ENCODE results near the gene SH3GL3.

SH3GL3 gene

DNA sequence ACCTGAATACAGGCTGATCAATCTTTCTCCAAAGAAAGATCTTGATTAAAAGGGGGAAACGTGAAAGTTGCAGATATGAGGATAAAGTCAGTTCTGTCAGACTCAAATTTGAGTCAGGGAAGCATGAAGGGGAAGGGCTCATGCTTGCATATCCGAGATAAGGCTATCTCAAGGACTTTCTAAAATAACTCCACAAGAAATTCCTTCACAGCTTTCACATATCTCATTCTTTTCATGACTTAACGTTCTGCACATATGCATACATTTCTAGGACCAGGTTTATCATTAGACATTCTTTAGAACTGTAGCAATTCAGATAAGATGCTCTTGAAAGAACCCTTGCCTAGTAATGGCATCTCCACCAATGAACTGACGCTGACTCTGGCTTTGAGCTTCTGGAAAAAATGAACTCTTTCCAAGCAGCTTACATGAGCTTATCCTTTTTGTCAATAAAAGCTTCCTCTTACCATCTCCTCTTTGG, 15.9 kb downstream of the SH3GL3 start:
- no peak for DNase-seq (ENCODE audit: extremely low read depth, insufficient read length)
- Histone ChIP-seq H3K36me3 (ENCODE audit: control insufficient read depth, insufficient read depth, low read length) (no peaks in the 10 kb centered on the region), H3K27me3 (replicated peaks; ENCODE audit: control insufficient read depth, insufficient read depth, low read length) (no peaks in the 10 kb centered on the region), H3K4me3 (replicated peaks; ENCODE audit: low read depth, low read length) (no peak overlapping the region)
- TF ChIP-seq, protein P1, sequence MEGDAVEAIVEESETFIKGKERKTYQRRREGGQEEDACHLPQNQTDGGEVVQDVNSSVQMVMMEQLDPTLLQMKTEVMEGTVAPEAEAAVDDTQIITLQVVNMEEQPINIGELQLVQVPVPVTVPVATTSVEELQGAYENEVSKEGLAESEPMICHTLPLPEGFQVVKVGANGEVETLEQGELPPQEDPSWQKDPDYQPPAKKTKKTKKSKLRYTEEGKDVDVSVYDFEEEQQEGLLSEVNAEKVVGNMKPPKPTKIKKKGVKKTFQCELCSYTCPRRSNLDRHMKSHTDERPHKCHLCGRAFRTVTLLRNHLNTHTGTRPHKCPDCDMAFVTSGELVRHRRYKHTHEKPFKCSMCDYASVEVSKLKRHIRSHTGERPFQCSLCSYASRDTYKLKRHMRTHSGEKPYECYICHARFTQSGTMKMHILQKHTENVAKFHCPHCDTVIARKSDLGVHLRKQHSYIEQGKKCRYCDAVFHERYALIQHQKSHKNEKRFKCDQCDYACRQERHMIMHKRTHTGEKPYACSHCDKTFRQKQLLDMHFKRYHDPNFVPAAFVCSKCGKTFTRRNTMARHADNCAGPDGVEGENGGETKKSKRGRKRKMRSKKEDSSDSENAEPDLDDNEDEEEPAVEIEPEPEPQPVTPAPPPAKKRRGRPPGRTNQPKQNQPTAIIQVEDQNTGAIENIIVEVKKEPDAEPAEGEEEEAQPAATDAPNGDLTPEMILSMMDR (IDR thresholded peaks at IDR 0.05; ENCODE audit: insufficient read depth, low read length, poor library complexity, severe bottlenecking) = no peak

DNA sequence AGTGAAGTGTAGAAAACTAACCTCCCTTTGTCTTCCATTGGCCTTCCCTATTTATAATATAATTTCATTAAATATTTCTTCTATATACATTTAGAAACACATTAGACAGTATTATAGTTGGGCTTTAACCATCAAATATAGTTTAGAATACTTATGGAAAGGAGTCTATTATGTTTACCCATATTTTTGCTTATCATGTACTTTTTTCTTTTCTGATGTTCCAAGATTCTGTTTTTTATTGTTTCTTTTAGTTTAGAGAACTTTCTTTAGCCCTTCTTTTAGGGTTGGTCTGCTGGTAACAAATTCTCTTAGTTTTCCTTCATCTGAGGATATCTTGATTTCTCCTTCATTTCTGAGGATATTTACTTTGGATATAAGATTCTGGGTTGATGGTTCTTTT, 23.7 kb downstream of the SH3GL3 start:
- Histone ChIP-seq H3K36me3 (ENCODE audit: control insufficient read depth, insufficient read depth, low read length) (no peaks in the 10 kb centered on the region), H3K4me3 (replicated peaks; ENCODE audit: low read depth, low read length) (no peak overlapping the region), H3K27me3 (replicated peaks; ENCODE audit: control insufficient read depth, insufficient read depth, low read length) (peaks cover 2% of the 10 kb centered on the region; the same call in 1 of the 2 replicates)
- TF ChIP-seq, protein P1 (IDR thresholded peaks at IDR 0.05; ENCODE audit: insufficient read depth, low read length, poor library complexity, severe bottlenecking) = no peak
- no peak for DNase-seq (ENCODE audit: extremely low read depth, insufficient read length)

DNA sequence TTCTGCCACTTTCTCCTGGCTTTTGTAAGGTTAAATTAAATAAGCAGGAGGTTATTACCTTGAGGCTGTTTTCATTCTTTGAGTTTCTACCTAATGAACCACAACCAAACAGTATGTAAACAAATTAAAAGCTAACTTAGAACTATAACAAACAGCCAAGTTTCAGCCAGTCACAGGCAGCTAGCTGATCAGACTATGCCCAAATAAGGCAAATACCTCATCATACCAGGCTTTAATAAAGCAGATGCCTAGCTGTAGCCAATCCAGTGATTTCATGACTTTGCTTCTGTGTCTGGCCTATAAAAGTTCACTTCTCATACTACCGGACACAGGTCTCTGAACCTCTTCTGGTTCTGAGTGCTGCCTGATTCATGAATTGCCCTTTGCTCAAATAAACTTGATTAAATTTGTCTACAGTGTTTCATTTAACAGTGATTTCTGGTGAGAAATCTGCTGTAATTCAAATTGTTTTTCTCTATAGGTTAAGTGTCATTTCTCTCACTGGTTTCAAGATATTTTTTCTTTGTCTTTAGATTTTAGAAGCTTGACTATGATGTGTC, 24.2 kb downstream of the SH3GL3 start:
- Histone ChIP-seq H3K4me3 (replicated peaks; ENCODE audit: low read depth, low read length) (no peak overlapping the region), H3K27me3 (replicated peaks; ENCODE audit: control insufficient read depth, insufficient read depth, low read length) (peaks cover 2% of the 10 kb centered on the region; the same call in 1 of the 2 replicates), H3K36me3 (ENCODE audit: control insufficient read depth, insufficient read depth, low read length) (no peaks in the 10 kb centered on the region)
- DNase-seq (ENCODE audit: extremely low read depth, insufficient read length) = no peak
- TF ChIP-seq, protein P1 (IDR thresholded peaks at IDR 0.05; ENCODE audit: insufficient read depth, low read length, poor library complexity, severe bottlenecking) = no peak

DNA sequence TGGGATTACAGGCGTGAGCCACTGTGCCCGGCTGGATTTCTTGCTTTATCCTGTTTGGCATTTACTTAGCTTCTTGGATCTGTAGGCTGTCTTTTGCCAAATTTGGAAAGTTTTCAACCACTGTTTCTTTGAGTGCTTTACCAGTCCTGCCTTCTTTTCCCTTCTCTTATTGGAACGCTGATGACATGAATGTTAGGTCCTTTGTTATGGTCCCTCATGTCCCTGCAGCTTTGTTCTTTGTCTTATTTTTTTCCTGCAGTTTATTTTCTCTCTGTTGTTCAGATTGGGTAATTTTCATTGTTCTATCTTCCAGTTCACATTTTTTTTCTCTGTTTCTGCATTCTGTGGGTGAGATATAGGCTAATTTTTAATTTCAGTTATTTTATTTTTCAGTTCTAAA, 25.0 kb downstream of the SH3GL3 start:
- DNase-seq (ENCODE audit: extremely low read depth, insufficient read length) = no peak
- H3K36me3 ChIP-seq (ENCODE audit: control insufficient read depth, insufficient read depth, low read length) = no peaks in the 10 kb centered on the region
- TF ChIP-seq, protein P1 (IDR thresholded peaks at IDR 0.05; ENCODE audit: insufficient read depth, low read length, poor library complexity, severe bottlenecking) = no peak
- no peak overlapping the region for H3K4me3 ChIP-seq (replicated peaks; ENCODE audit: low read depth, low read length)
- H3K27me3 ChIP-seq (replicated peaks; ENCODE audit: control insufficient read depth, insufficient read depth, low read length) = peaks cover 2% of the 10 kb centered on the region; the same call in 1 of the 2 replicates

DNA sequence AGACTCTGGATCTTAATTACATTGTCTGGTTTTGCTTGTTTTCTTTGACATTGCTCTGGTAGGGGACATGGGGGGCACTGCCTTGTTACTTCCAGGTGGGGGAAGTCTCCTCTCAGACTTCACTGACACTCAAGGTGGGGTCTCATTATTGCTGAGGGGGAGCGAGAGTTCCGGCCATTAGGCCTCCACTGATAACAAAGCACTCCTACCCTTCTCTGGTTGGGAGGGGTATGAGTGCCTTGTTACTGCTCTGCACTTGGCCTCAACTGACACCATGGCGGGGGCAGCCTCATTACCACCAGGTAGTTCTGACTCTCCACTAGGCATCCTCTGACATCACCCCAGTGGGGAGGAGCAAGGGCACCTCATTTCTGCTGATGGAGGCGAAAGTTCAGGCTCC, 25.7 kb downstream of the SH3GL3 start:
- no peak overlapping the region for H3K4me3 ChIP-seq (replicated peaks; ENCODE audit: low read depth, low read length)
- no peaks in the 10 kb centered on the region for H3K36me3 ChIP-seq (ENCODE audit: control insufficient read depth, insufficient read depth, low read length)
- peaks cover 2% of the 10 kb centered on the region; the same call in 1 of the 2 replicates for H3K27me3 ChIP-seq (replicated peaks; ENCODE audit: control insufficient read depth, insufficient read depth, low read length)
- no peak for DNase-seq (ENCODE audit: extremely low read depth, insufficient read length)
- TF ChIP-seq, protein P1 (IDR thresholded peaks at IDR 0.05; ENCODE audit: insufficient read depth, low read length, poor library complexity, severe bottlenecking) = no peak

DNA sequence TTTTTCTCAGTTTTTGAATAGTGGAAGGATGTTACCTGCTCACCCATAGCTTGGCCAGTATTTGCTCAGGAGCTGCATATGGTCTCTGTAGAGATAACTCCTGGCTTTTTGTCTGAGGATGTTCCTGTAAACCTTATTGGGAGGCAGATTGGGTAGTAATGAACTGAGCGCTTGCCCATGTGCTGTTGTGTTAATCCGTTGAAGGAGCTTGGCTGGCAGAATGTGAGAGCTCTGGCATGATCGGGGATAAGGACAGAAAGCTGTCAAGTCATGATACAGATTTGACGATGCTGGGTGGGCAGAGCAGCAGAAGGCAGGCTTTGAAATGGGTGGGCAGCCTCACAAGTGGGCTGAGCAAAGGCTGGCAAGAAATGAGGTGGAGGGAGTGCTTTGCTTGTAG, 27.4 kb downstream of the SH3GL3 start:
- H3K4me3 ChIP-seq (replicated peaks; ENCODE audit: low read depth, low read length) = no peak overlapping the region
- no peaks in the 10 kb centered on the region for H3K36me3 ChIP-seq (ENCODE audit: control insufficient read depth, insufficient read depth, low read length)
- no peak for DNase-seq (ENCODE audit: extremely low read depth, insufficient read length)
- H3K27me3 ChIP-seq (replicated peaks; ENCODE audit: control insufficient read depth, insufficient read depth, low read length) = peaks cover 2% of the 10 kb centered on the region
- TF ChIP-seq, protein P1 (IDR thresholded peaks at IDR 0.05; ENCODE audit: insufficient read depth, low read length, poor library complexity, severe bottlenecking) = no peak

Measured in GM06990 (cell line).